CD14-positive monocyte (primary cell): ENCODE measurements around the gene PRR5. TPM values are rescaled to one million over a fixed set of nuclear protein-coding genes. Genes with fewer than 3 reads are reported as not detected.

ENCODE experiments used
- DNase-seq, 3 donors: peaks; one replicate each; pipeline ENCODE4 v3.0.0-alpha.2; 2011 to 2022
- H2AFZ ChIP-seq: 2 replicates; pipeline ENCODE4 v1.6.0; 2012; ENCODE audit warnings: mild to moderate bottlenecking, low read depth, low read length, inconsistent platforms; ENCODE audit not compliant: insufficient read depth, poor library complexity, severe bottlenecking
- H3K27ac ChIP-seq, 2 donors: 1 replicate in 1 of 2; 2 replicates in 1 of 2; pipeline ENCODE4 v1.5.1; 2012 to 2013; ENCODE audit warnings: low read length in 2 of 2, control low read depth in 1 of 2, inconsistent platforms in 1 of 2, low read depth in 1 of 2, mild to moderate bottlenecking in 1 of 2
- H3K27me3 ChIP-seq, 2 donors: one replicate each; pipeline versions ENCODE4 v1.6.0 to v1.6.1; 2011 to 2013; ENCODE audit warnings: low read length in 2 of 2; ENCODE audit not compliant: control insufficient read depth in 2 of 2, insufficient read depth in 2 of 2
- H3K36me3 ChIP-seq, 2 donors: replicated peaks in 1 of 2; 1 replicate in 1 of 2; 2 replicates in 1 of 2; pipeline versions ENCODE4 v1.5.1 to v1.6.1; 2012 to 2013; ENCODE audit warnings: low read length in 2 of 2, control low read depth in 1 of 2, inconsistent platforms in 1 of 2, mild to moderate bottlenecking in 1 of 2; ENCODE audit not compliant: insufficient read depth in 2 of 2, control insufficient read depth in 1 of 2
- H3K4me1 ChIP-seq, 2 donors: 1 replicate in 1 of 2; 2 replicates in 1 of 2; pipeline versions ENCODE4 v1.5.1 to v1.6.1; 2012 to 2013; ENCODE audit warnings: low read length in 2 of 2, control low read depth in 1 of 2, inconsistent platforms in 1 of 2, mild to moderate bottlenecking in 1 of 2, moderate library complexity in 1 of 2; ENCODE audit not compliant: insufficient read depth in 2 of 2, control insufficient read depth in 1 of 2
- H3K4me2 ChIP-seq: replicated peaks from 2 replicates; pipeline ENCODE3; 2012; ENCODE audit warnings: low read length, moderate library complexity, mild to moderate bottlenecking; ENCODE audit not compliant: poor library complexity, severe bottlenecking; ENCODE audit errors: extremely low read depth
- H3K4me3 ChIP-seq, 3 experiments: fragments of 200-600 bp in 1 of 3; sonication (generic) in 1 of 3; replicated peaks in 1 of 3; 1 replicate in 2 of 3; 2 replicates in 1 of 3; pipeline ENCODE4 v1.5.1; 2011 to 2013; ENCODE audit warnings: low read length in 3 of 3, mild to moderate bottlenecking in 3 of 3, control low read depth in 2 of 3, low read depth in 2 of 3, inconsistent platforms in 1 of 3, moderate library complexity in 1 of 3
- H3K79me2 ChIP-seq: 2 replicates; pipeline ENCODE4 v1.6.0; 2012; ENCODE audit warnings: mild to moderate bottlenecking, control low read depth, inconsistent platforms, low read length, moderate library complexity; ENCODE audit not compliant: insufficient read depth
- H3K9ac ChIP-seq: 2 replicates; pipeline ENCODE4 v1.6.0; 2017; ENCODE audit warnings: low read length, mild to moderate bottlenecking; ENCODE audit not compliant: insufficient read depth, poor library complexity, severe bottlenecking
- H3K9me3 ChIP-seq, 2 donors: replicated peaks in 1 of 2; 1 replicate in 1 of 2; 2 replicates in 1 of 2; pipeline versions ENCODE4 v1.5.1 to v1.6.1; 2012 to 2013; ENCODE audit warnings: low read length in 2 of 2, control low read depth in 1 of 2; ENCODE audit not compliant: control insufficient read depth in 1 of 2, insufficient read depth in 1 of 2
- H4K20me1 ChIP-seq: 2 replicates; pipeline ENCODE4 v1.6.0; 2012; ENCODE audit warnings: mild to moderate bottlenecking, low read length, control low read depth, moderate library complexity; ENCODE audit not compliant: insufficient read depth
- H3K27ac Mint-ChIP-seq, 7 donors: one replicate each; pipeline ENCODE4 v1.8.0; 2020; ENCODE audit warnings: mild to moderate bottlenecking in 7 of 7, mixed read lengths in 7 of 7, moderate library complexity in 6 of 7, inconsistent platforms in 2 of 7
- H3K27me3 Mint-ChIP-seq, 3 donors: one replicate each; pipeline ENCODE4 v1.8.0; 2021 to 2022; ENCODE audit warnings: low read depth in 3 of 3, mild to moderate bottlenecking in 3 of 3, mixed read lengths in 3 of 3, moderate library complexity in 3 of 3, inconsistent platforms in 1 of 3
- H3K36me3 Mint-ChIP-seq, 2 donors: one replicate each; pipeline ENCODE4 v1.8.0; 2020; ENCODE audit warnings: mixed read lengths in 2 of 2, inconsistent platforms in 1 of 2, mild to moderate bottlenecking in 1 of 2
- H3K4me1 Mint-ChIP-seq: one replicate; pipeline ENCODE4 v1.8.0; 2020; ENCODE audit warnings: mild to moderate bottlenecking, mixed read lengths
- H3K4me3 Mint-ChIP-seq, 2 donors: one replicate each; pipeline ENCODE4 v1.8.0; 2020; ENCODE audit warnings: mild to moderate bottlenecking in 2 of 2, mixed read lengths in 2 of 2, moderate library complexity in 1 of 2
- H3K9me3 Mint-ChIP-seq, 7 donors: one replicate each; pipeline ENCODE4 v1.8.0; 2020 to 2022; ENCODE audit warnings: mixed read lengths in 7 of 7, mild to moderate bottlenecking in 6 of 7, moderate library complexity in 6 of 7, inconsistent platforms in 2 of 7
- CTCF ChIP-seq: fragments of 200-600 bp; IDR thresholded peaks from one replicate; pipeline ENCODE4 v1.8.0; 2022; ENCODE audit warnings: antibody characterized with exemption, mild to moderate bottlenecking
- WGBS: methylation state at CpG from one replicate; pipeline ENCODE4 v1.1.5; 2013; ENCODE audit warnings: missing lambda C conversion rate; ENCODE audit not compliant: insufficient coverage; 5-methylcytosine and 5-hydroxymethylcytosine counted together
- intact Hi-C, 2 donors: fragments of 100-400 bp; cut with micrococcal nuclease; formaldehyde crosslinking; loops; one replicate each; pipeline versions ENCODE4 v1.15.0 to v1.15.1; 2023
- polyA plus RNA-seq, 3 donors: library from polyadenylated mRNA; depleted of rRNA in 1 of 3; unstranded in 2 of 3; stranded (reverse) in 1 of 3; fragments of 300-500 nt in 2 of 3; fragments of >200 nt in 1 of 3; fragmentation: Illumina TruSeq in 2 of 3; gene quantifications; 1 replicate in 2 of 3; 2 replicates in 1 of 3; pipeline ENCODE4 v1.2.3, GENCODE V29; 2012 to 2021

Gene PRR5
- polyA plus RNA-seq, 3 donors: 0.66 to 1.5 (median 1.2) TPM

DNA sequence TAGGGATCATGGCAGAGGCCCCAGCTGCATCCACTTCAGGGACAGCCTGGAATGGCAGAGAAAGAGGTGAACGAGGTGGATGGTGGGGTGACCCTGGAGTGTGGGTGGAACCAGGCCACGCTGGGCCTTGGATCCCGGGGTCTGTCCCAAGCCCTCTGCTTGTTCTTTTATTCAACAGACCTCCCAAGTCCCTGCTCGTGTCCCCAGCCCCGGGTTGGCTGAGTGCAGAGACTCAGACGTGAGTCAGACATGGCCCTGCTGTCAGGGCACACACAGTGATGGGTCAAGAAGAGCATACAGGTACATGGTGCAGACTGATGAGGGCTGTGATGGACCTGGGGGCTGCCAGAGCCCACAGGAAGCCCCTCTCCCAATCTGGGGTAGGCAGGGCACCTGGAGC, 57.0 kb downstream of the PRR5 start:
- 88% methylated on average over 4 of the region's 6 CpGs for WGBS
- Histone ChIP-seq H4K20me1 (no peaks in the 10 kb centered on the region), H2AFZ (no peak overlapping the region), H3K27me3 (peaks cover 7 to 25% of the 10 kb centered on the region in 2 donors), H3K9me3 (no peaks in the 10 kb centered on the region), H3K9ac (no peak overlapping the region), H3K36me3 (no peaks in the 10 kb centered on the region), H3K4me1 (no peaks in the 10 kb centered on the region), H3K4me2 (no peak overlapping the region), H3K79me2 (no peaks in the 10 kb centered on the region), H3K4me3 (no peak overlapping the region), H3K27ac (no peak overlapping the region)
- peaks cover 29 to 43% (median 30%) of the 10 kb centered on the region in 3 donors for H3K27me3 Mint-ChIP-seq
- intact Hi-C loops: no loop called here
- H3K36me3 Mint-ChIP-seq: no peaks in the 10 kb centered on the region
- H3K9me3 Mint-ChIP-seq: peaks cover 0 to 8% (median 3%) of the 10 kb centered on the region in 7 donors
- no peak overlapping the region for H3K4me3 Mint-ChIP-seq
- no peak for DNase-seq
- H3K4me1 Mint-ChIP-seq: no peaks in the 10 kb centered on the region
- no peak for TF ChIP-seq CTCF
- H3K27ac Mint-ChIP-seq: no peak overlapping the region

DNA sequence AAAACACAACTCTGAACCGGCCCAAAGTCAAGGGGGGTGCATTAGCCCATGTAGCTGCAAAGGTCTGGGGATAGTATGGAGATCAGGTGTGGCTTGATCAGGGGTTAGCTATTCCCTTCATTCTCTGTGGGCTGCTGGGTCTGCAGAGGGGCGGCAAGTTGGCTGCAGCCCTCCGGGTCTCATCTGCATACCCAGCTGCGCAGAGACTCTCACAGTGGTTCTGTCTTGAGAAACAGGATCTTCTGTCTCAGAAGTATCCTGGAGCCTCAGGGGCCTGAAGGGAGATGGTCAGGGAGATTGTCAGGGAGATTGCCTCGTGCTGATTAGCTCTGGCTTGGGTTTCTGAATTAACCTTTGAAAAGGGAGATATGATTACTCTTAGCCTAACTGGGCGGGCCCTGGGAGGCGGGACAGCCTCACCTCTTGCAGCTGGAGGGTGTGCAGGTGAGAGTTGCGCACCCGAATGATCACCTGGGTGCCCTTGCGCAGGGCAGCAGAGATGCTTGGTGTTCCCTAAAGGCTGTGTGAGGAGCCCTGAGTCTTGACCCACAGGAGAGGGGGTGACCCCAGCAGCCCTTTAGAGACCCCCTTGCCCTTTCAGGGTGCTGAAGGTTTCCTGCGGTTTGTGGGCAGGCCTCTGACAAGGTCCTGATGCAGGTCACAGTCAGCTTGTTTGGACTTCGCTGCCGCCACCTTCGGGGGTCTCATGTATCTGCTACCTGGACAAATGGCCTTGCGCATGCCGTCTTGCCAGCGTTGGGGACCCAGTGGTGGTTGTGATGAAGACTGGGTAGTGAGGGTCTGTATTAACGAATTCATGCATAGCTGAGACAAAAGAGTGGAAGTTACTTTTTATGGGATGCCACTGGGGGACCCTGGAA, 57.7 kb downstream of the PRR5 start:
- no peaks in the 10 kb centered on the region for H3K9me3 ChIP-seq
- WGBS: 95% methylated on average over 17 of the region's 18 CpGs
- H3K27ac ChIP-seq: no peak overlapping the region
- DNase-seq: no peak
- TF ChIP-seq CTCF: no peak
- no peak overlapping the region for H3K9ac ChIP-seq
- intact Hi-C loops: no loop called here
- peaks cover 3 to 19% of the 10 kb centered on the region in 2 donors for H3K27me3 ChIP-seq
- H3K27me3 Mint-ChIP-seq: peaks cover 24 to 36% (median 26%) of the 10 kb centered on the region in 3 donors
- H3K79me2 ChIP-seq: no peaks in the 10 kb centered on the region
- peaks cover 0 to 6% (median 0%) of the 10 kb centered on the region in 7 donors for H3K9me3 Mint-ChIP-seq
- H3K4me1 Mint-ChIP-seq: peaks cover under 1% of the 10 kb centered on the region
- H4K20me1 ChIP-seq: no peaks in the 10 kb centered on the region
- H3K4me3 ChIP-seq: no peak overlapping the region
- no peaks in the 10 kb centered on the region for H3K36me3 ChIP-seq
- H3K4me2 ChIP-seq: no peak overlapping the region
- H3K4me1 ChIP-seq: no peaks in the 10 kb centered on the region
- H3K36me3 Mint-ChIP-seq: no peaks in the 10 kb centered on the region
- no peak overlapping the region for H3K27ac Mint-ChIP-seq
- no peak overlapping the region for H3K4me3 Mint-ChIP-seq
- H2AFZ ChIP-seq: no peak overlapping the region
